ENCODE data around the gene RRP1.

DNA sequence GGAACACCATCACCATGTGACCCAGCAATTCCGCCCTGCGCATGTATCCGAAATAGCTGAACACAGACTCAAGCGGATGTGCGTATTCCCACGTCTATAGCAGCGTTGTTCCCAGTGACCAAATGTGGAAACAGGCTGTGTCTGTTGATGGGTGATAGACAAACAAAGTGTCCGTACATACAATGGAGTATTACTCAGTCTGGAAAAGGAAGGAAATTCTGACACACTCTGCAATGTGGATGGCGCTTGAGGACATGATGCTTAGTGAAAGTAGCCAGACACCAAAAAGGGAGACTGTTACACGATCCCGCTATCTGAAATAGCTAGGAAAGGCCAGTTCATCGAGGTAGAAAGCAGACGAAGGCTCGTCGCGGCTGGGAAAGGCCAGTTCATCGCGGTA, 44.7 kb upstream of the RRP1 start:
- TF ChIP-seq, protein P1, sequence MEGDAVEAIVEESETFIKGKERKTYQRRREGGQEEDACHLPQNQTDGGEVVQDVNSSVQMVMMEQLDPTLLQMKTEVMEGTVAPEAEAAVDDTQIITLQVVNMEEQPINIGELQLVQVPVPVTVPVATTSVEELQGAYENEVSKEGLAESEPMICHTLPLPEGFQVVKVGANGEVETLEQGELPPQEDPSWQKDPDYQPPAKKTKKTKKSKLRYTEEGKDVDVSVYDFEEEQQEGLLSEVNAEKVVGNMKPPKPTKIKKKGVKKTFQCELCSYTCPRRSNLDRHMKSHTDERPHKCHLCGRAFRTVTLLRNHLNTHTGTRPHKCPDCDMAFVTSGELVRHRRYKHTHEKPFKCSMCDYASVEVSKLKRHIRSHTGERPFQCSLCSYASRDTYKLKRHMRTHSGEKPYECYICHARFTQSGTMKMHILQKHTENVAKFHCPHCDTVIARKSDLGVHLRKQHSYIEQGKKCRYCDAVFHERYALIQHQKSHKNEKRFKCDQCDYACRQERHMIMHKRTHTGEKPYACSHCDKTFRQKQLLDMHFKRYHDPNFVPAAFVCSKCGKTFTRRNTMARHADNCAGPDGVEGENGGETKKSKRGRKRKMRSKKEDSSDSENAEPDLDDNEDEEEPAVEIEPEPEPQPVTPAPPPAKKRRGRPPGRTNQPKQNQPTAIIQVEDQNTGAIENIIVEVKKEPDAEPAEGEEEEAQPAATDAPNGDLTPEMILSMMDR (IDR thresholded peaks at IDR 0.05): no peak
- TF ChIP-seq EP300 (IDR thresholded peaks at IDR 0.05) (no peak), POLR2A (IDR thresholded peaks at IDR 0.05) (no peak)
